Heart right ventricle (tissue), 16 donors: ENCODE measurements around the gene SMYD3. TPM values are rescaled to one million over a fixed set of nuclear protein-coding genes. Genes with fewer than 3 reads are reported as not detected.

Experiments
- ATAC-seq, 8 donors: fragments of 200-7000 bp; cut with Tn5 transposase; one replicate each; pipeline ENCODE4 v1.9.1; 2020; ENCODE audit warnings: mild to moderate bottlenecking in 8 of 8, moderate library complexity in 8 of 8, moderate number of reproducible peaks in 1 of 8
- DNase-seq, 2 donors: peaks; one replicate each; pipeline ENCODE4 v3.0.0-alpha.2; 2020
- H3K27ac ChIP-seq, 10 donors: fragments of 200-600 bp; sonication (generic) in 2 of 10; one replicate each; pipeline versions ENCODE4 v1.5.0 to v1.8.0; 2020 to 2022; ENCODE audit warnings: mild to moderate bottlenecking in 3 of 10
- H3K27me3 ChIP-seq, 7 donors: fragments of 200-600 bp; one replicate each; pipeline ENCODE4 v1.8.0; 2021 to 2022; ENCODE audit warnings: mild to moderate bottlenecking in 2 of 7
- H3K36me3 ChIP-seq, 9 donors: fragments of 200-600 bp; sonication (generic) in 1 of 9; one replicate each; pipeline versions ENCODE4 v1.5.0 to v1.8.0; 2020 to 2022; ENCODE audit warnings: mild to moderate bottlenecking in 2 of 9
- H3K4me1 ChIP-seq, 9 donors: fragments of 200-600 bp; sonication (generic) in 1 of 9; one replicate each; pipeline versions ENCODE4 v1.5.0 to v1.8.0; 2020 to 2022; ENCODE audit warnings: mild to moderate bottlenecking in 4 of 9
- H3K4me3 ChIP-seq, 10 donors: fragments of 200-600 bp; sonication (generic) in 2 of 10; one replicate each; pipeline versions ENCODE4 v1.5.0 to v1.8.0; 2020 to 2022; ENCODE audit warnings: mild to moderate bottlenecking in 7 of 10, moderate library complexity in 2 of 10
- H3K9me3 ChIP-seq, 11 donors: fragments of 200-600 bp in 10 of 11; sonication (generic) in 2 of 11; one replicate each; pipeline versions ENCODE4 v1.5.0 to v1.8.0; 2013 to 2022; ENCODE audit warnings: mild to moderate bottlenecking in 2 of 11, control low read depth in 1 of 11, moderate library complexity in 1 of 11
- WGBS, 2 donors: extraction: QIAGEN DNeasy Blood & Tissue Kit; methylation state at CpG; one replicate each; pipeline ENCODE4 v1.1.7; 2013; ENCODE audit warnings: inconsistent platforms in 1 of 2; 5-methylcytosine and 5-hydroxymethylcytosine counted together
- intact Hi-C, 10 donors: fragments of 100-400 bp; cut with DNase I; formaldehyde crosslinking; loops; one replicate each; pipeline versions ENCODE4 v1.11.1 to v1.14.2; 2022
- polyA plus RNA-seq, 2 donors: library from polyadenylated mRNA; stranded (reverse); fragments of 200-250 nt; gene quantifications; one replicate each; pipeline ENCODE4 v1.2.3, GENCODE V29; 2013
- total RNA-seq, 10 donors: library from RNA; stranded (reverse); fragmentation: NEBNext Ultra II Directional in 3 of 10; extraction: Animal tissue kit (Norgen Biotek cat#: 25700) in 3 of 10; gene quantifications; one replicate each; pipeline versions ENCODE4 v1.2.1 to v1.2.4, GENCODE V29; 2021 to 2023
- TF ChIP-seq, protein P1 (sequence below), 9 donors: fragments of 200-600 bp; sonication (generic) in 2 of 9; IDR thresholded peaks; one replicate each; pipeline versions ENCODE4 v1.5.0 to v1.8.0; 2021 to 2022; ENCODE audit warnings: antibody characterized with exemption in 9 of 9, mild to moderate bottlenecking in 5 of 9, moderate library complexity in 1 of 9
- donor health status: Arrhythmogenic right ventricular cardiomyopathy.
- donor health status: ischemic (EF 13 %, LVEDD 7.1; RV severe dilation, severe dysfunction).
- donor health status: healthy with polysubstance abuse.
- donor health status: DM: no; HTN: yes; CAD: no.
- donor health status: DM: no; HTN: no; CAD: no.
- donor health status: ischemic (EF 25% LVEDD 6.9; RV normal size, moderate dysfunction).
- donor health status: ischemic (EF 25% LVEDD 5.7; RV mildly dilated, moderate dysfunction).
- donor health status: healthy.
- donor health status: DM: yes; HTN: yes; CAD: no.
- donor health status: Ischemic cardiomyopathy.
- donor health status: ischemic (EF 35%, LVEDD 5.7; RV mildly dilated, moderate dysfunction).
- donor health status: nonischemic (EF 11% LVEDD 7.7; RV severe dilation, severe dysfunction).
- donor health status: DM: yes; HTN: yes; CAD: no.
- donor health status: PGD.
- donor health status: ischemic (EF 29% LVEDD 5.4; RV normal size, mild dysfunction).
- donor health status: nonischemic (EF 23%, LVEDD 6.1; RV moderate dilation, normal function).

SMYD3 gene
- total and polyA plus RNA-seq, 12 donors: 5.9 to 13.9 (median 8.1) TPM

DNA sequence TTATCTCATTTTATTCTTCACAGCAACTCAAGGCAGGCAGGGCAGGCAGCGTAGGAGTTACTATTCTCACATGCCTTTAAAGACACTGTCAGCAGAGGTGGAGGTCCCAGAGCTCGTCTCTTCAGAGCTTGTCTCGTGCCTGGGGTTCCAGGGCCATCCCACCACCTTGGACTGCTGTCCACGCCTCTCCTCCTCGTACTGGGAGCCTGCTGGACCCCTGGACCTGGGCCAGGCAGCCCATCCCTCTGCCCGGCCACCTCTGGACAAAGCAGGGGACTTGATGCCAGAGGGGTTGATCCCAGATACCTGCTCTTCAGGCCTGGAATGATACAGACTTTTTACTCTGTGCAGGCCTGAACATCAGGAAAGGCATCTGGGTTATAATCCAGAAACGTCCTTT lies 805.4 kb downstream of the SMYD3 start:
- H3K27ac ChIP-seq: no peak overlapping the region
- peaks cover 0 to 9% (median 0%) of the 10 kb centered on the region in 9 donors for H3K4me1 ChIP-seq
- H3K9me3 ChIP-seq: peaks cover 0 to under 1% (median 0%) of the 10 kb centered on the region in 11 donors
- WGBS, 2 donors: 91 to 95% methylated on average over 7 of the region's 7 CpGs
- H3K4me3 ChIP-seq: no peak overlapping the region
- H3K36me3 ChIP-seq: no peaks in the 10 kb centered on the region
- TF ChIP-seq, protein P1, sequence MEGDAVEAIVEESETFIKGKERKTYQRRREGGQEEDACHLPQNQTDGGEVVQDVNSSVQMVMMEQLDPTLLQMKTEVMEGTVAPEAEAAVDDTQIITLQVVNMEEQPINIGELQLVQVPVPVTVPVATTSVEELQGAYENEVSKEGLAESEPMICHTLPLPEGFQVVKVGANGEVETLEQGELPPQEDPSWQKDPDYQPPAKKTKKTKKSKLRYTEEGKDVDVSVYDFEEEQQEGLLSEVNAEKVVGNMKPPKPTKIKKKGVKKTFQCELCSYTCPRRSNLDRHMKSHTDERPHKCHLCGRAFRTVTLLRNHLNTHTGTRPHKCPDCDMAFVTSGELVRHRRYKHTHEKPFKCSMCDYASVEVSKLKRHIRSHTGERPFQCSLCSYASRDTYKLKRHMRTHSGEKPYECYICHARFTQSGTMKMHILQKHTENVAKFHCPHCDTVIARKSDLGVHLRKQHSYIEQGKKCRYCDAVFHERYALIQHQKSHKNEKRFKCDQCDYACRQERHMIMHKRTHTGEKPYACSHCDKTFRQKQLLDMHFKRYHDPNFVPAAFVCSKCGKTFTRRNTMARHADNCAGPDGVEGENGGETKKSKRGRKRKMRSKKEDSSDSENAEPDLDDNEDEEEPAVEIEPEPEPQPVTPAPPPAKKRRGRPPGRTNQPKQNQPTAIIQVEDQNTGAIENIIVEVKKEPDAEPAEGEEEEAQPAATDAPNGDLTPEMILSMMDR (IDR thresholded peaks at IDR 0.05): no peak
- ATAC-seq: no peak
- no peaks in the 10 kb centered on the region for H3K27me3 ChIP-seq
- intact Hi-C loops: no loop called here
- DNase-seq: no peak

DNA sequence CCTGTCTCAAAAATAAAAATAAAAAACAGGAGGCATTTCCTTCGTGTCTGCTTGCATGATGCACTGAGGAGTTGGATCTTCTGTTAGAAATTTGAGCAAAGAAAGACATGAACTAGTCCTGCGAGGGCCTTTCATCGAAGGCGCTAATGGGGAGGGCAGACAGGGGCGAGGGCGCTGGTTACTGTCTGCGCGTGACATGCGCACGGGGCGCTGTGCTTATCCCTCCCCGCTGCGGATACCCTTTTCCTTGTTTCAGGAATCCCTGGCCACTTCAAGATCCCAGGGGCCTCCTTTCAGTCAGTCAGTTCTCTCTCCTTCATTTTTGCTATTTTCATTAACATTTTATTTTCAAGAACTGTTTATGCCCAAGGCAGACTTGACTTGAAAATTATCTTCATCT lies 806.4 kb downstream of the SMYD3 start:
- peaks cover 0 to 6% (median 0%) of the 10 kb centered on the region in 11 donors for H3K9me3 ChIP-seq
- H3K4me3 ChIP-seq: no peak overlapping the region
- H3K4me1 ChIP-seq: peaks cover 0 to 9% (median 0%) of the 10 kb centered on the region in 9 donors
- intact Hi-C loops: no loop called here
- no peak overlapping the region for H3K27ac ChIP-seq
- TF ChIP-seq, protein P1 (IDR thresholded peaks at IDR 0.05): no peak
- H3K27me3 ChIP-seq: no peaks in the 10 kb centered on the region
- ATAC-seq: no peak
- no peak for DNase-seq
- no peaks in the 10 kb centered on the region for H3K36me3 ChIP-seq
- WGBS, 2 donors: 96 to 98% methylated on average over 13 of the region's 13 CpGs

Other genes with a start within 250 kb of the SMYD3 start
- 10 to 100 TPM; 10.1 to 16.5 (median 13.6) TPM for gene TFB2M, start 59.0 kb upstream of the SMYD3 start, total RNA-seq
- 1 to 10 TPM; 2.9 to 9.9 TPM for gene TFB2M, start 59.0 kb upstream of the SMYD3 start, polyA plus RNA-seq
- gene CNST, start 59.2 kb upstream of the SMYD3 start, total RNA-seq: 10 to 100 TPM; 13.1 to 24.4 (median 15.4) TPM
- gene CNST, start 59.2 kb upstream of the SMYD3 start, polyA plus RNA-seq: 1 to 10 TPM; 5.6 to 6.6 TPM
- gene SCCPDH, start 217.1 kb upstream of the SMYD3 start, total RNA-seq: 10 to 100 TPM; 27.4 to 37.5 (median 31.5) TPM
- gene SCCPDH, start 217.1 kb upstream of the SMYD3 start, polyA plus RNA-seq: 10 to 100 TPM in 1 of 2 donors, 1 to 10 TPM in 1; 9.9 to 22.7 TPM